B cell (primary cell): Measurements from ENCODE around the gene XXYLT1. TPM values are rescaled to one million over a fixed set of nuclear protein-coding genes. Genes with fewer than 3 reads are reported as not detected.

Source experiments
- ATAC-seq: fragments of 200-7000 bp; cut with Tn5 transposase; one replicate; pipeline ENCODE4 v1.10.0; 2021; ENCODE audit warnings: low read depth, mild to moderate bottlenecking, moderate number of reproducible peaks, moderate library complexity
- CTCF ChIA-PET: fragments of 350-600 bp; sonication (Branson Sonifier 250); formaldehyde crosslinking; loops from one replicate; lab custom pipeline; 2021; ENCODE audit warnings: antibody characterized with exemption, inconsistent platforms; lab: Charles Lee
- POLR2A ChIA-PET: fragments of 350-600 bp; sonication (Branson Sonifier 250); formaldehyde crosslinking; loops from one replicate; lab custom pipeline; 2021; ENCODE audit warnings: antibody characterized with exemption; lab: Charles Lee
- DNase-seq: peaks from one replicate; pipeline ENCODE4 v3.0.0; 2013
- H2AFZ ChIP-seq: 2 replicates; pipeline ENCODE4 v1.6.1; 2012; ENCODE audit warnings: mild to moderate bottlenecking, low read depth, low read length; ENCODE audit not compliant: insufficient read depth, poor library complexity, severe bottlenecking
- H3K27ac ChIP-seq, 2 donors: 1 replicate in 1 of 2; 2 replicates in 1 of 2; pipeline ENCODE4 v1.5.1; 2012 to 2013; ENCODE audit warnings: low read length in 2 of 2, mild to moderate bottlenecking in 2 of 2, moderate library complexity in 1 of 2
- H3K27me3 ChIP-seq, 4 experiments: fragments of 200-600 bp in 1 of 4; sonication (generic) in 1 of 4; replicated peaks in 1 of 4; 1 replicate in 2 of 4; 2 replicates in 2 of 4; pipeline versions ENCODE4 v1.6.1 to v1.7.0; 2013 to 2016; ENCODE audit warnings: low read length in 3 of 4, mild to moderate bottlenecking in 2 of 4, mixed read lengths in 1 of 4, moderate library complexity in 1 of 4; ENCODE audit not compliant: insufficient read depth in 4 of 4, control insufficient read depth in 3 of 4; ENCODE audit errors: control extremely low read depth in 1 of 4
- H3K36me3 ChIP-seq, 2 experiments: replicated peaks in 1 of 2; 1 replicate in 1 of 2; 2 replicates in 1 of 2; pipeline versions ENCODE4 v1.6.1 to v1.7.1; 2013; ENCODE audit warnings: low read length in 1 of 2; ENCODE audit not compliant: insufficient read depth in 2 of 2, control insufficient read depth in 1 of 2; ENCODE audit errors: control extremely low read depth in 1 of 2, extremely low read depth in 1 of 2
- H3K4me1 ChIP-seq, 2 donors: fragments of 200-600 bp in 1 of 2; sonication (generic) in 1 of 2; 1 replicate in 1 of 2; 2 replicates in 1 of 2; pipeline versions ENCODE4 v1.5.1 to v1.6.1; 2013 to 2017; ENCODE audit warnings: low read length in 2 of 2; ENCODE audit not compliant: control insufficient read depth in 2 of 2, insufficient read depth in 2 of 2
- H3K4me2 ChIP-seq: replicated peaks from 2 replicates; pipeline ENCODE3; 2012; ENCODE audit warnings: mild to moderate bottlenecking, low read depth, low read length; ENCODE audit not compliant: poor library complexity, severe bottlenecking
- H3K4me3 ChIP-seq, 5 experiments: fragments of 200-600 bp in 1 of 5; sonication (generic) in 1 of 5; 1 replicate in 3 of 5; 2 replicates in 2 of 5; pipeline versions ENCODE4 v1.5.1 to v1.7.0; 2011 to 2016; ENCODE audit warnings: low read length in 4 of 5, mild to moderate bottlenecking in 4 of 5, low read depth in 2 of 5, control low read depth in 1 of 5, moderate library complexity in 1 of 5; ENCODE audit not compliant: insufficient read depth in 1 of 5; ENCODE audit errors: control extremely low read depth in 1 of 5, extremely low read depth in 1 of 5
- H3K79me2 ChIP-seq: fragments of 200-600 bp; sonication (generic); one replicate; pipeline ENCODE4 v1.6.0; 2016; ENCODE audit warnings: low read length; ENCODE audit not compliant: control insufficient read depth, insufficient read depth
- H3K9ac ChIP-seq: fragments of 200-600 bp; sonication (generic); 2 replicates; pipeline ENCODE4 v1.6.1; 2017; ENCODE audit warnings: mild to moderate bottlenecking, low read length, moderate library complexity
- H3K9me3 ChIP-seq, 3 donors: one replicate each; pipeline versions ENCODE4 v1.6.1 to v1.7.1; 2013; ENCODE audit warnings: low read length in 2 of 3; ENCODE audit not compliant: control insufficient read depth in 2 of 3, insufficient read depth in 1 of 3; ENCODE audit errors: control extremely low read depth in 1 of 3
- H4K20me1 ChIP-seq: 2 replicates; pipeline ENCODE4 v1.6.0; 2012; ENCODE audit warnings: mild to moderate bottlenecking, low read length; ENCODE audit not compliant: insufficient read depth, control insufficient read depth, poor library complexity, severe bottlenecking
- H3K27ac Mint-ChIP-seq: one replicate; pipeline ENCODE4 v1.8.0; 2021; ENCODE audit warnings: mixed read lengths
- H3K27me3 Mint-ChIP-seq: one replicate; pipeline ENCODE4 v1.8.0; 2021; ENCODE audit warnings: mixed read lengths
- H3K4me1 Mint-ChIP-seq: one replicate; pipeline ENCODE4 v1.8.0; 2021; ENCODE audit warnings: mixed read lengths
- H3K4me3 Mint-ChIP-seq: one replicate; pipeline ENCODE4 v1.8.0; 2021; ENCODE audit warnings: mixed read lengths
- H3K9me3 Mint-ChIP-seq: one replicate; pipeline ENCODE4 v1.8.0; 2022; ENCODE audit warnings: mixed read lengths; ENCODE audit not compliant: insufficient read depth
- EZH2 ChIP-seq: IDR thresholded peaks from 2 replicates; pipeline ENCODE4 v1.6.1; 2012; ENCODE audit warnings: borderline replicate concordance, low read depth, mild to moderate bottlenecking, moderate library complexity, low read length; ENCODE audit not compliant: insufficient read depth, poor library complexity, severe bottlenecking
- WGBS: methylation state at CpG from one replicate; pipeline ENCODE4 v1.1.5; 2013; ENCODE audit warnings: missing lambda C conversion rate; ENCODE audit not compliant: insufficient coverage; 5-methylcytosine and 5-hydroxymethylcytosine counted together
- intact Hi-C: fragments of 100-400 bp; cut with micrococcal nuclease; formaldehyde crosslinking; loops from one replicate; pipeline ENCODE4 v1.10.0; 2022
- polyA plus RNA-seq: library from polyadenylated mRNA; depleted of rRNA; stranded (reverse); fragments of >200 nt; gene quantifications from 2 replicates; pipeline ENCODE4 v1.2.3, GENCODE V29; 2012
- total RNA-seq, 2 donors: library from RNA; stranded (reverse); fragments of 120-200 nt in 1 of 2; gene quantifications; 1 replicate in 1 of 2; 2 replicates in 1 of 2; pipeline versions ENCODE4 v1.2.3 to v1.2.4, GENCODE V29; 2013 to 2022
- TF ChIP-seq, protein P1 (sequence below): fragments of 200-600 bp; IDR thresholded peaks from one replicate; pipeline ENCODE4 v1.8.0; 2022; ENCODE audit warnings: antibody characterized with exemption, mild to moderate bottlenecking

Gene XXYLT1
- total and polyA plus RNA-seq, 2 donors (not counting 1 experiment from before 2014, with no cell fraction given): 2.6 to 11.2 TPM

DNA sequence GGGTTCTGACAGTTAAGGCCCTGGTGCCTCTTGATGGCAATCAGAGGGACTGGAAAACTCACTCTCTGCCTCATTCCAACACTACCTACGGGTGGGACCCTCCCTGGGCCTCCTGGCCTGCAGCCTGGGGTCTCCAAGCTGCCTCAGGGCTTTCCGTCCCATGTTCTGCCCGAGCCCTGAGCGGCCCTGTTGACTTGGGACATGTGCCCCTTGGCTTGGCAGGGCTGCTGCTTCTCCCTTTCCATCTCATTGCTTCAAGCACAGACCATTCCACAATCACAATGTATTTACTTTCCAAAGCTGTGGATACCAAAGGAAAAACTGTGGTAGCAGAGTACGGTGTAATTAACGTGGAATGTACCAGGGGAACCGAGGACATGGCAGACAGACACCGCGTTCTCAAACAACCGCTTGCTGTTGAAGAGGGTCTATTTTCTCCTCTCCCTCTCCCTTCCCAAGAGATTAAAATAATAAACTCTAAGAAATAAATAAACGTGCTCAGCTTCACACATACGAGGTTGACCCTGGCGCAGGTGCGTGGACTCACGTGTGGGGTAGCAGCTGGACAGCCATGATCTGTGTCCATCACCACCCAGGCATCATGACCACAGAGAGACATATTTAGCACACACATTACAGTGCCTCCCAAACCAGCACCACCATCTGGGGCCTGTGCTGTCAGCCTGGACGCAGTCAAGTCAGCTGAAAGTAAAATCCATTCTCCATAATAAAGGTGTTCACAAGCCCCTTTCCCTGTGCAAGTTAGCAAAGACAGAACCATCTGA is 172.0 kb downstream of the XXYLT1 start:
- H2AFZ ChIP-seq: no peak overlapping the region
- Mint-ChIP-seq H3K27ac (peak overlapping the region; percentile 7), H3K27me3 (no peaks in the 10 kb centered on the region), H3K4me3 (no peak overlapping the region), H3K4me1 (peaks cover 82% of the 10 kb centered on the region), H3K9me3 (no peaks in the 10 kb centered on the region)
- 87% methylated on average over 10 of the region's 16 CpGs for WGBS
- no peak for TF ChIP-seq EZH2
- TF ChIP-seq, protein P1, sequence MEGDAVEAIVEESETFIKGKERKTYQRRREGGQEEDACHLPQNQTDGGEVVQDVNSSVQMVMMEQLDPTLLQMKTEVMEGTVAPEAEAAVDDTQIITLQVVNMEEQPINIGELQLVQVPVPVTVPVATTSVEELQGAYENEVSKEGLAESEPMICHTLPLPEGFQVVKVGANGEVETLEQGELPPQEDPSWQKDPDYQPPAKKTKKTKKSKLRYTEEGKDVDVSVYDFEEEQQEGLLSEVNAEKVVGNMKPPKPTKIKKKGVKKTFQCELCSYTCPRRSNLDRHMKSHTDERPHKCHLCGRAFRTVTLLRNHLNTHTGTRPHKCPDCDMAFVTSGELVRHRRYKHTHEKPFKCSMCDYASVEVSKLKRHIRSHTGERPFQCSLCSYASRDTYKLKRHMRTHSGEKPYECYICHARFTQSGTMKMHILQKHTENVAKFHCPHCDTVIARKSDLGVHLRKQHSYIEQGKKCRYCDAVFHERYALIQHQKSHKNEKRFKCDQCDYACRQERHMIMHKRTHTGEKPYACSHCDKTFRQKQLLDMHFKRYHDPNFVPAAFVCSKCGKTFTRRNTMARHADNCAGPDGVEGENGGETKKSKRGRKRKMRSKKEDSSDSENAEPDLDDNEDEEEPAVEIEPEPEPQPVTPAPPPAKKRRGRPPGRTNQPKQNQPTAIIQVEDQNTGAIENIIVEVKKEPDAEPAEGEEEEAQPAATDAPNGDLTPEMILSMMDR: no peak
- ATAC-seq (no peak), DNase-seq (no peak)
- no peak overlapping the region for H3K27ac ChIP-seq
- ChIA-PET CTCF (interaction anchor here (0.9 to 7.7 kb wide), 2 partner anchors 413 to 416 kb away, joined by 4 to 38 read pairs; no protein-coding TSS in a partner anchor), POLR2A (interaction anchor here (0.6 kb wide), 1 partner anchor 77 kb away, joined by 5 read pairs; no protein-coding TSS in a partner anchor)
- H3K4me1 ChIP-seq: peaks cover 67 to 75% of the 10 kb centered on the region in 2 donors
- peaks cover 0 to 4% (median 0%) of the 10 kb centered on the region in 3 donors for H3K9me3 ChIP-seq
- H3K4me2 ChIP-seq: no peak overlapping the region
- no peaks in the 10 kb centered on the region for H3K27me3 ChIP-seq
- no peak overlapping the region for H3K4me3 ChIP-seq
- no peaks in the 10 kb centered on the region for H3K36me3 ChIP-seq
- no peak overlapping the region for H3K9ac ChIP-seq
- intact Hi-C loops: loop anchor here (5.0 kb wide), 1 partner anchor 33 kb away; no protein-coding TSS in a partner anchor
- no peaks in the 10 kb centered on the region for H4K20me1 ChIP-seq
- H3K79me2 ChIP-seq: no peaks in the 10 kb centered on the region
